Measurements from ENCODE around the gene FAM168A. TPM values are rescaled to one million over a fixed set of nuclear protein-coding genes. Genes with fewer than 3 reads are reported as not detected.

Gene FAM168A
- total and polyA plus RNA-seq, 9 of the 15 experiments (the other 6 are each of a cell fraction or from before 2014, with no cell fraction given), result 0.44 to 7.2 (median 2.9) TPM

DNA sequence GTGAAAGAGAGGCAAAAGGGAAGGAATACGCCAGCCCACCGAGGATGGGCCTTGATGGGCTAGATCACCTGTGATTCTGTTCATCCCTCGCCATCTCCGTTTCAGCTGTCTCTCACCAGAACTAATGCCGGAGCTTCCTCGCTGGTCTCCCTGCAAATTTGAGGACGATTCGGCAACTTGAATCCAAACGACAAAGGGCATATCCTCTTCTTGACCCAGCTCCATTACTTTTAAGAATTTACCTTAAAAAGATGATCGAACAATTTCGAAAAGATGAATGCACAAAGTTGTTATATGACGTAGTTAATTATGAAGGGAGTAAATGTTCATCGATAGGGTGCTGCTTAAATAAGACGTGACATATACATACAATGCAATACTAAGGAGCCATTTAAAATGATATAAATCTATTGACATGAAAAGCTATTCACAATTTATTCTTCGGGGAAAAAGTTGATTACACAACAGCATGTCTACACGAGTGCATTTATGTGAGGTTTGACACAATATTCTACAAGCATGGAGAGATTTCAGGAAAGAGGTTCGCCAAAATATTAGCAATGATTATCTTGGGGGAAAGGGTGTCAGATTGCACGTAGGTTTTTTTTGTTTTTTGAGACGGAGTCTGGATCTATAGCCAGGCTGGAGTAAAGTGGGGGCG, 937 bp upstream of the FAM168A start (continued):
- TF ChIP-seq CUX1 (CRISPR knock-in tag; IDR thresholded peaks at IDR 0.05), result no peak

DNA sequence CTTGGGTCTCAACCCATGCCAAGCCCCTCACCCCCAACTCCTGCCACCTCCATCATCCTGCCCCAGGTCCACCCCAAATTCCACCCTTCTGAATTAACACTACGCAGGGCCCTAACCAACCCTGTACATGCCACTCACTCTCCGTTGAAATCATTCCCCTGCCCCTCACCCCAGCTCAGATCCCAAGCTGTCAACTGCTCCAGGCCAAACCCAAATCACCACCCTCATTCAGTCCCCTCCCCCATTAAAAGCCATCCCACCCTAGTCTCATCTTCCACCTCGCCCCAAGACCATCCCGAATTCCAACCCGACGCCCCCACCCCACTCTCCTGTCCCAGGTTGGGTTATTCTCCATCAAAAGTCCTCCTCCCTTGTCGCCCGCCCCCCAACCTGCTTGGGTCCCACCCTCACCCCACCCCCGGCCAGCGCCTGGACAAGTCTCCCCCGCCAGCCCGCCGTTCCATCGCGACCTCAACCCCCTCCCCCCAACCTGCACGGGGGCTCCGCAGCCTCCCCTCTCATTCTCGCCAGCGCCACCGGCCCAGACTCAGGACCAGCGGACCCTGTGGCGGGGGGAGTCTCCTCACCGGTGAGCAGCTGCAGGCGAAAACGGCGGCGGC, 466 bp downstream of the FAM168A start:
- CTCF ChIA-PET (ENCODE audit: low intra/inter-chr PET ratio), result no interaction called here
- Histone ChIP-seq H3K9ac (ENCODE audit: insufficient read depth in 1 of 2, low read depth in 2 of 2, low read length in 2 of 2) (peak overlapping the region; percentile 49 to 91; a peak in 3 of 4 replicates), H3K9me1 (ENCODE audit: control insufficient read depth, insufficient read depth, low read length) (no peaks in the 10 kb centered on the region), H3K27ac (ENCODE audit: extremely low read depth, low read depth, low read length) (no peak overlapping the region; the same call in 2 of the 3 replicates), H3K4me3 (peak overlapping the region; percentile 76), H4K20me1 (replicated peaks; ENCODE audit: control insufficient read depth, insufficient read depth, low read length) (no peaks in the 10 kb centered on the region), H3K4me2 (ENCODE audit: insufficient read depth, low read length) (peak overlapping the region; percentile 100), H3K4me1 (replicated peaks in 1 of 2; ENCODE audit: control insufficient read depth in 2 of 2, insufficient read depth in 2 of 2, low read length in 2 of 2) (peaks cover 16 to 21% of the 10 kb centered on the region in 2 experiments), H2AFZ (ENCODE audit: low read depth, low read length) (peak overlapping the region; percentile 99), H3K79me2 (ENCODE audit: control insufficient read depth, insufficient read depth, low read length) (peaks cover 6% of the 10 kb centered on the region; the same call in 2 of the 3 replicates), H3K9me3 (replicated peaks; ENCODE audit: control insufficient read depth, insufficient read depth, low read depth, low read length) (no peaks in the 10 kb centered on the region), H3K36me3 (ENCODE audit: control insufficient read depth, insufficient read depth, low read length) (no peaks in the 10 kb centered on the region), H3K27me3 (ENCODE audit: control insufficient read depth in 2 of 2, insufficient read depth in 2 of 2, low read length in 2 of 2) (no peaks in the 10 kb centered on the region)
- DNase-seq (ENCODE audit: extremely low read depth in 1 of 4, low spot score in 3 of 4), result peak in 1 of 4 experiments; percentile 10
- POLR2A ChIA-PET, result interaction anchor here (0.6 to 1.0 kb wide), 2 partner anchors 246 to 1258 kb away, joined by 3 read pairs; no protein-coding TSS in a partner anchor
- intact Hi-C loops (cut with micrococcal nuclease) (no loop called here), in situ Hi-C loops (cut with MboI) (no loop called here)
- no peak for FAIRE-seq
- no peak for ATAC-seq
- BruUV-seq (replicated peaks), result no TSS peak
- WGBS (ENCODE audit: insufficient coverage, low coverage, missing lambda C conversion rate), result 7% methylated on average over 19 of the region's 27 CpGs
- TF ChIP-seq NR4A1 (CRISPR knock-in tag; IDR thresholded peaks at IDR 0.05) (no peak), NR4A1 (tag; IDR thresholded peaks at IDR 0.05) (no peak), KLF6 (CRISPR knock-in tag; IDR thresholded peaks at IDR 0.05; ENCODE audit: borderline replicate concordance) (no peak), ZNF518B (CRISPR knock-in tag; IDR thresholded peaks at IDR 0.05) (no peak), CHCHD3 (CRISPR knock-in tag; IDR thresholded peaks at IDR 0.05) (no peak)
- TF ChIP-seq, protein P1, sequence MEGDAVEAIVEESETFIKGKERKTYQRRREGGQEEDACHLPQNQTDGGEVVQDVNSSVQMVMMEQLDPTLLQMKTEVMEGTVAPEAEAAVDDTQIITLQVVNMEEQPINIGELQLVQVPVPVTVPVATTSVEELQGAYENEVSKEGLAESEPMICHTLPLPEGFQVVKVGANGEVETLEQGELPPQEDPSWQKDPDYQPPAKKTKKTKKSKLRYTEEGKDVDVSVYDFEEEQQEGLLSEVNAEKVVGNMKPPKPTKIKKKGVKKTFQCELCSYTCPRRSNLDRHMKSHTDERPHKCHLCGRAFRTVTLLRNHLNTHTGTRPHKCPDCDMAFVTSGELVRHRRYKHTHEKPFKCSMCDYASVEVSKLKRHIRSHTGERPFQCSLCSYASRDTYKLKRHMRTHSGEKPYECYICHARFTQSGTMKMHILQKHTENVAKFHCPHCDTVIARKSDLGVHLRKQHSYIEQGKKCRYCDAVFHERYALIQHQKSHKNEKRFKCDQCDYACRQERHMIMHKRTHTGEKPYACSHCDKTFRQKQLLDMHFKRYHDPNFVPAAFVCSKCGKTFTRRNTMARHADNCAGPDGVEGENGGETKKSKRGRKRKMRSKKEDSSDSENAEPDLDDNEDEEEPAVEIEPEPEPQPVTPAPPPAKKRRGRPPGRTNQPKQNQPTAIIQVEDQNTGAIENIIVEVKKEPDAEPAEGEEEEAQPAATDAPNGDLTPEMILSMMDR (IDR thresholded peaks at IDR 0.05 in 2 of 3, conservative IDR thresholded peaks at IDR 0.05 in 1 of 3; ENCODE audit: insufficient read depth in 2 of 3, low read depth in 1 of 3, low read length in 3 of 3), result no peak
